Esophagus muscularis mucosa (tissue), 4 donors: Measurements from ENCODE around the gene ACTL6B.

ENCODE experiments used
- EP300 ChIP-seq: sonication (generic); formaldehyde crosslinking; IDR thresholded peaks from one replicate; pipeline ENCODE4 v1.6.1; 2017; ENCODE audit warnings: antibody characterized with exemption
- POLR2A ChIP-seq: fragments of 450-650 bp; IDR thresholded peaks from one replicate; pipeline ENCODE4 v1.6.1; 2017; ENCODE audit warnings: antibody characterized with exemption, moderate library complexity, mild to moderate bottlenecking, low read depth
- POLR2AphosphoS5 ChIP-seq, 2 donors: sonication (generic); formaldehyde crosslinking; IDR thresholded peaks; one replicate each; pipeline ENCODE4 v1.6.1; 2017; ENCODE audit warnings: antibody characterized with exemption in 2 of 2
- TF ChIP-seq, protein P1 (sequence below), 3 experiments: fragments of 200-600 bp in 2 of 3; fragments of 450-650 bp in 1 of 3; sonication (generic) in 2 of 3; IDR thresholded peaks; one replicate each; pipeline ENCODE4 v1.5.1; 2017 to 2019; ENCODE audit warnings: antibody characterized with exemption in 3 of 3, mild to moderate bottlenecking in 2 of 3, moderate library complexity in 1 of 3

GRCh38 chr7:100677308-100678267, 21.3 kb upstream of the ACTL6B start:
- TF ChIP-seq, protein P1, sequence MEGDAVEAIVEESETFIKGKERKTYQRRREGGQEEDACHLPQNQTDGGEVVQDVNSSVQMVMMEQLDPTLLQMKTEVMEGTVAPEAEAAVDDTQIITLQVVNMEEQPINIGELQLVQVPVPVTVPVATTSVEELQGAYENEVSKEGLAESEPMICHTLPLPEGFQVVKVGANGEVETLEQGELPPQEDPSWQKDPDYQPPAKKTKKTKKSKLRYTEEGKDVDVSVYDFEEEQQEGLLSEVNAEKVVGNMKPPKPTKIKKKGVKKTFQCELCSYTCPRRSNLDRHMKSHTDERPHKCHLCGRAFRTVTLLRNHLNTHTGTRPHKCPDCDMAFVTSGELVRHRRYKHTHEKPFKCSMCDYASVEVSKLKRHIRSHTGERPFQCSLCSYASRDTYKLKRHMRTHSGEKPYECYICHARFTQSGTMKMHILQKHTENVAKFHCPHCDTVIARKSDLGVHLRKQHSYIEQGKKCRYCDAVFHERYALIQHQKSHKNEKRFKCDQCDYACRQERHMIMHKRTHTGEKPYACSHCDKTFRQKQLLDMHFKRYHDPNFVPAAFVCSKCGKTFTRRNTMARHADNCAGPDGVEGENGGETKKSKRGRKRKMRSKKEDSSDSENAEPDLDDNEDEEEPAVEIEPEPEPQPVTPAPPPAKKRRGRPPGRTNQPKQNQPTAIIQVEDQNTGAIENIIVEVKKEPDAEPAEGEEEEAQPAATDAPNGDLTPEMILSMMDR (IDR thresholded peaks at IDR 0.05): no peak
- TF ChIP-seq EP300: no peak
- TF ChIP-seq POLR2A: no peak
- TF ChIP-seq POLR2AphosphoS5 (IDR thresholded peaks at IDR 0.05): no peak
